Adrenal gland (tissue), 5 donors: Measurements from ENCODE around the gene CEP72.

Experiments
- CTCF ChIP-seq, 6 experiments: fragments of 450-650 bp in 4 of 6; fragments of 200-600 bp in 2 of 6; sonication (generic) in 1 of 6; IDR thresholded peaks; 1 replicate in 5 of 6; 2 replicates in 1 of 6; pipeline versions ENCODE4 v1.5.1 to v1.8.0; 2016 to 2021; ENCODE audit warnings: antibody characterized with exemption in 6 of 6, mild to moderate bottlenecking in 2 of 6, moderate library complexity in 1 of 6
- POLR2A ChIP-seq, 2 donors: fragments of 450-650 bp; IDR thresholded peaks; one replicate each; pipeline ENCODE4 v1.6.1; 2017; ENCODE audit warnings: antibody characterized with exemption in 2 of 2, mild to moderate bottlenecking in 2 of 2, moderate library complexity in 1 of 2
- donor health status: DM: no; HTN: no; CAD: no.

GRCh38 chr5:643351-643801 lies 31.2 kb downstream of the CEP72 start:
- no peak for TF ChIP-seq CTCF (IDR thresholded peaks at IDR 0.05)
- TF ChIP-seq POLR2A (IDR thresholded peaks at IDR 0.05) = no peak
